Measurements from ENCODE around the gene OR1N1.

OR1N1 gene

GRCh38 chr9:122477346-122477745 is 49.7 kb downstream of the OR1N1 start:
- FAIRE-seq: no peak
- no peak for DNase-seq (ENCODE audit: extremely low spot score, insufficient read length, low read depth)

Data from GM18507 (cell line).